22Rv1 (cell line): Measurements from ENCODE around the gene SYNGR1.

Experiments
- H3K27ac ChIP-seq: fragments of 450-650 bp; 2 replicates; pipeline ENCODE4 v1.5.1; 2017
- CTCF ChIP-seq: fragments of 450-650 bp; IDR thresholded peaks from 2 replicates; pipeline ENCODE4 v1.5.1; 2017; ENCODE audit warnings: mild to moderate bottlenecking
- ZFX ChIP-seq: fragments of 450-650 bp; IDR thresholded peaks from 2 replicates; pipeline ENCODE4 v1.6.1; 2017; ENCODE audit warnings: antibody characterized with exemption, borderline replicate concordance

Gene SYNGR1, protein sequence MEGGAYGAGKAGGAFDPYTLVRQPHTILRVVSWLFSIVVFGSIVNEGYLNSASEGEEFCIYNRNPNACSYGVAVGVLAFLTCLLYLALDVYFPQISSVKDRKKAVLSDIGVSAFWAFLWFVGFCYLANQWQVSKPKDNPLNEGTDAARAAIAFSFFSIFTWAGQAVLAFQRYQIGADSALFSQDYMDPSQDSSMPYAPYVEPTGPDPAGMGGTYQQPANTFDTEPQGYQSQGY

GRCh38 chr22:39349967-39350726 is at the start of gene SYNGR1:
TSS of gene SYNGR1 (plus strand) at chr22:39349991. CDS start at chr22:39350011, 20 bp downstream.
- TF ChIP-seq ZFX (no peak), CTCF (no peak; the same call in none of the 2 replicates)
- no peak within 1 kb of the TSS for H3K27ac ChIP-seq

DNA sequence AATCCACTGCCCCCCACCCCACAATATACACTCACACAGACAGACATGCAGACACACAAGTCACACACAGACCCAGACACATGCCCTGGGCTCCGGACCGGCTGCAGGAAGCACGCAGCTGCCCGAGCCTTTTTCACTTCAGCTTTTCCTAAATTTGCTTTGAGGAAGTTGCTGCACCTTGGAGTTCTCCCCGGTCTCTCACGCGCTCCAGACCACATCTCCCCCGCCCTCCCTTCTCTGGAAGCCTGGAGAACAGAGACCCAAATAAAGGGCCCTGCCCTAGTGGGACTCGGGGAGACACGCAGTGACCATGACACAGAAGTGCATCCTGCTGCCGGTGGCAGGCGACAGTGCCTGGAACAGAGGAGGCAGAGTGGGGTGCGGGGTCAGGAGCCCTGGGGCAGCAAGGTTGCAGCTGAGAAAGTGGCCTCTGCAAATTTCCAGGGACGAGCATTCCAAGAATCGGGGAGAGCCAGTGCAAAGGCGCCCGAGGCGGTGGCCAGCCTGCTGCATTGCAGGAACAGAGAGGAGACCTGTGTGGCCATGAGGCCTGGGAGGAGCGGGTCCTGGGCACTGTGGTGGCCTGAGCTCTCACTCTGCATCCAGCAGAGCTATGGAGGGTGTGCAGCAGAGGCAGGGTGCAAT is 49.5 kb upstream of the SYNGR1 start:
- TF ChIP-seq CTCF = no peak
- TF ChIP-seq ZFX = no peak
- no peak overlapping the region for H3K27ac ChIP-seq

GRCh38 chr22:39301108-39301507 is 48.7 kb upstream of the SYNGR1 start:
- no peak overlapping the region for H3K27ac ChIP-seq
- TF ChIP-seq CTCF (no peak), ZFX (no peak)

DNA sequence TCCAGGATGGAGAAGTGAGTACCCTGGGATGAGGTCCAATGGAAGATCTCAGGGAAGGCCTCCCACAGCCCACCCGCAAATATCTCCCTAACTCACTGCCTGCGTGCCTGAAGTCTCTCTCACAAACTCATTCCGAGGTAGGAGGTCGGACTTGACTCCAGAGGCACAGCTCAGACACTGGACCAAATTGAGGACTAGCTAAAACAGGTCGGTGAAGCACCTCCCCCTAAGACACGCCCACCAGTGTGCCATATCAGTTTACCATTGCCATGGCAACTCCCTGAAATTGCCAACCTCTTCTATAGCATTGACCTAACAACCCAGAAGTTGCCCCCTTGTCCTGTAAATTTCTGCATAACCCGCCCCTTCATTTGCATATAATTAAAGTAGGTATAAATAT is 47.9 kb upstream of the SYNGR1 start:
- TF ChIP-seq ZFX (no peak), CTCF (no peak)

GRCh38 chr22:39302431-39302960 is 47.3 kb upstream of the SYNGR1 start:
- no peak overlapping the region for H3K27ac ChIP-seq
- TF ChIP-seq CTCF (no peak), ZFX (no peak)

More for the DNA sequence above, 47.9 kb upstream of the SYNGR1 start:
- no peak overlapping the region for H3K27ac ChIP-seq

- no peak overlapping the region for H3K27ac ChIP-seq
Measured at GRCh38 chr22:39303358-39303757, 46.4 kb upstream of the SYNGR1 start.

More at GRCh38 chr22:39303358-39303757, 46.4 kb upstream of the SYNGR1 start:
- TF ChIP-seq ZFX (no peak), CTCF (no peak)
